ENCODE results near the gene BASP1. TPM values are rescaled to one million over a fixed set of nuclear protein-coding genes. Genes with fewer than 3 reads are reported as not detected.

Gene BASP1
- total and polyA plus RNA-seq, 10 of the 15 experiments (the other 5 are each of a cell fraction or from before 2014, with no cell fraction given): 27.3 to 190 (median 102) TPM

DNA sequence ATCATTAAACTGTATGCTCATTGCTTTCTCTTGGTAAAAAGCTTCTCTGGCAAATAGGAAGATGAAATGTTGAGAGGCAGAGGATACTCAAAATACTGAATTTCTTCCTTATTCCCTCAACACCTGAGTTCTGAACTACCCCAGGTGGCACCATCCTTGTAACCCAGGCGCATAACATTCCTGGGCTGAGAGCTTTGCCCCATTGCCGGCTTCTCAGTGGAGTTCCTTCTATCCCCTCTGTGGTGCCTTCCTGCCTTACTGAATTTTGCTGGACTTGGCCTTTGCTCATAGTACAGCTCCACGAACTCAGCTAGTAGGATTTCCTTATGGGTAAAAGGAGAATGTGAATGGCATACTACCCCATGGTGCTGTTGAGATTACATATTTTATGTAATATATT, 54.7 kb downstream of the BASP1 start:
- FAIRE-seq (no peak), DNase-seq (ENCODE audit: low read depth, low spot score) (no peak), ATAC-seq (no peak)
- SMC1A ChIA-PET (ENCODE audit: uncharacterized antibody, unreplicated experiment): interaction anchor here (0.7 to 5.5 kb wide), 5 partner anchors 8 to 51 kb away, joined by 3 to 36 read pairs (median 4); no protein-coding TSS in a partner anchor
- no peak overlapping the region for H2AFZ ChIP-seq (ENCODE audit: control insufficient read depth, low read depth, low read length)
- WGBS (ENCODE audit: insufficient coverage, insufficient replicate concordance, low lambda C conversion rate, missing lambda C conversion rate): 65% methylated on average over 3 of the region's 3 CpGs
- H3K79me2 ChIP-seq (ENCODE audit: control insufficient read depth, insufficient read depth, low read length): peaks cover 5% of the 10 kb centered on the region
- no peak overlapping the region for H3K27ac ChIP-seq (ENCODE audit: control insufficient read depth, insufficient read depth)
- H4K20me1 ChIP-seq (ENCODE audit: control insufficient read depth, insufficient read depth): peaks cover 3% of the 10 kb centered on the region; the same call in 1 of the 2 replicates
- CTCF ChIA-PET: no interaction called here
- H3K9ac ChIP-seq (ENCODE audit: control insufficient read depth, insufficient read depth, low read length): no peak overlapping the region
- in situ Hi-C loops (cut with MboI) (no loop called here), intact Hi-C loops (cut with micrococcal nuclease; ENCODE audit: unreplicated experiment) (no loop called here)
- H3K4me2 ChIP-seq (ENCODE audit: control insufficient read depth, insufficient read depth): no peak overlapping the region
- H3K27me3 ChIP-seq (replicated peaks in 1 of 2; ENCODE audit: control insufficient read depth in 2 of 2, insufficient read depth in 2 of 2, low read length in 1 of 2): no peaks in the 10 kb centered on the region
- POLR2A ChIA-PET: interaction anchor here (0.7 to 0.8 kb wide), 2 partner anchors 30 to 45 kb away, joined by 5 to 6 read pairs; no protein-coding TSS in a partner anchor
- H3K4me1 ChIP-seq (ENCODE audit: control insufficient read depth, insufficient read depth, low read length): peaks cover 13% of the 10 kb centered on the region
- BruUV-seq (replicated peaks): no TSS peak
- H3K4me3 ChIP-seq: no peak overlapping the region
- H3K36me3 ChIP-seq (ENCODE audit: control insufficient read depth in 2 of 2, insufficient read depth in 2 of 2, low read length in 1 of 2): peaks cover 0 to 8% of the 10 kb centered on the region in 2 experiments; a peak in 3 of 4 replicates
- RAD21 ChIA-PET (ENCODE audit: unreplicated experiment): interaction anchor here (0.8 to 1.2 kb wide), 2 partner anchors 9 to 14 kb away, joined by 3 read pairs; no protein-coding TSS in a partner anchor
- H3K9me3 ChIP-seq (replicated peaks; ENCODE audit: control insufficient read depth, insufficient read depth, low read length): no peaks in the 10 kb centered on the region; the same call in 2 of the 3 replicates
- TF ChIP-seq, protein P1, sequence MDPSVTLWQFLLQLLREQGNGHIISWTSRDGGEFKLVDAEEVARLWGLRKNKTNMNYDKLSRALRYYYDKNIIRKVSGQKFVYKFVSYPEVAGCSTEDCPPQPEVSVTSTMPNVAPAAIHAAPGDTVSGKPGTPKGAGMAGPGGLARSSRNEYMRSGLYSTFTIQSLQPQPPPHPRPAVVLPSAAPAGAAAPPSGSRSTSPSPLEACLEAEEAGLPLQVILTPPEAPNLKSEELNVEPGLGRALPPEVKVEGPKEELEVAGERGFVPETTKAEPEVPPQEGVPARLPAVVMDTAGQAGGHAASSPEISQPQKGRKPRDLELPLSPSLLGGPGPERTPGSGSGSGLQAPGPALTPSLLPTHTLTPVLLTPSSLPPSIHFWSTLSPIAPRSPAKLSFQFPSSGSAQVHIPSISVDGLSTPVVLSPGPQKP (IDR thresholded peaks at IDR 0.05; ENCODE audit: low read depth, low read length): no peak
- no peak for TF ChIP-seq CHD4 (IDR thresholded peaks at IDR 0.05)
- no peak for TF ChIP-seq PAX5 (IDR thresholded peaks at IDR 0.05; ENCODE audit: borderline replicate concordance, low read depth, low read length)
- TF ChIP-seq, protein P2, sequence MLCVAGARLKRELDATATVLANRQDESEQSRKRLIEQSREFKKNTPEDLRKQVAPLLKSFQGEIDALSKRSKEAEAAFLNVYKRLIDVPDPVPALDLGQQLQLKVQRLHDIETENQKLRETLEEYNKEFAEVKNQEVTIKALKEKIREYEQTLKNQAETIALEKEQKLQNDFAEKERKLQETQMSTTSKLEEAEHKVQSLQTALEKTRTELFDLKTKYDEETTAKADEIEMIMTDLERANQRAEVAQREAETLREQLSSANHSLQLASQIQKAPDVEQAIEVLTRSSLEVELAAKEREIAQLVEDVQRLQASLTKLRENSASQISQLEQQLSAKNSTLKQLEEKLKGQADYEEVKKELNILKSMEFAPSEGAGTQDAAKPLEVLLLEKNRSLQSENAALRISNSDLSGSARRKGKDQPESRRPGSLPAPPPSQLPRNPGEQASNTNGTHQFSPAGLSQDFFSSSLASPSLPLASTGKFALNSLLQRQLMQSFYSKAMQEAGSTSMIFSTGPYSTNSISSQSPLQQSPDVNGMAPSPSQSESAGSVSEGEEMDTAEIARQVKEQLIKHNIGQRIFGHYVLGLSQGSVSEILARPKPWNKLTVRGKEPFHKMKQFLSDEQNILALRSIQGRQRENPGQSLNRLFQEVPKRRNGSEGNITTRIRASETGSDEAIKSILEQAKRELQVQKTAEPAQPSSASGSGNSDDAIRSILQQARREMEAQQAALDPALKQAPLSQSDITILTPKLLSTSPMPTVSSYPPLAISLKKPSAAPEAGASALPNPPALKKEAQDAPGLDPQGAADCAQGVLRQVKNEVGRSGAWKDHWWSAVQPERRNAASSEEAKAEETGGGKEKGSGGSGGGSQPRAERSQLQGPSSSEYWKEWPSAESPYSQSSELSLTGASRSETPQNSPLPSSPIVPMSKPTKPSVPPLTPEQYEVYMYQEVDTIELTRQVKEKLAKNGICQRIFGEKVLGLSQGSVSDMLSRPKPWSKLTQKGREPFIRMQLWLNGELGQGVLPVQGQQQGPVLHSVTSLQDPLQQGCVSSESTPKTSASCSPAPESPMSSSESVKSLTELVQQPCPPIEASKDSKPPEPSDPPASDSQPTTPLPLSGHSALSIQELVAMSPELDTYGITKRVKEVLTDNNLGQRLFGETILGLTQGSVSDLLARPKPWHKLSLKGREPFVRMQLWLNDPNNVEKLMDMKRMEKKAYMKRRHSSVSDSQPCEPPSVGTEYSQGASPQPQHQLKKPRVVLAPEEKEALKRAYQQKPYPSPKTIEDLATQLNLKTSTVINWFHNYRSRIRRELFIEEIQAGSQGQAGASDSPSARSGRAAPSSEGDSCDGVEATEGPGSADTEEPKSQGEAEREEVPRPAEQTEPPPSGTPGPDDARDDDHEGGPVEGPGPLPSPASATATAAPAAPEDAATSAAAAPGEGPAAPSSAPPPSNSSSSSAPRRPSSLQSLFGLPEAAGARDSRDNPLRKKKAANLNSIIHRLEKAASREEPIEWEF (IDR thresholded peaks at IDR 0.05; ENCODE audit: insufficient replicate concordance, low read depth, low read length): no peak
